T1000 (cell line): Measurements from ENCODE around the gene SPINK5.
"Not testable (repeated sequence)": the region's sequence is repeated elsewhere in the genome, so short reads cannot be mapped to it uniquely, and the experiment has no call there.

Source experiments
- DNase-seq: peaks from one replicate; lab custom pipeline; 2025; ENCODE audit warnings: mixed read lengths; lab: John Stamatoyannopoulos, UW

SPINK5 gene

GRCh38 chr5:148063861-148064260, at the start of gene SPINK5:
Gene SPINK5, plus strand, starts transcription at chr5:148063980. Its CDS starts 65 bp downstream, at chr5:148064045.
- DNase-seq: no peak

- DNase-seq: no peak
These were observed 49.5 kb upstream of the SPINK5 start for GRCh38 chr5:148014276-148014675.

- no peak for DNase-seq
These were observed 43.4 kb upstream of the SPINK5 start for GRCh38 chr5:148020257-148020988.

GRCh38 chr5:148027505-148027904, 36.3 kb upstream of the SPINK5 start:
- no peak for DNase-seq

GRCh38 chr5:148029131-148029530, 34.6 kb upstream of the SPINK5 start:
- DNase-seq: no peak

GRCh38 chr5:148033134-148033533, 30.6 kb upstream of the SPINK5 start:
- no peak for DNase-seq

- DNase-seq: no peak
These were observed 28.1 kb upstream of the SPINK5 start for GRCh38 chr5:148035676-148036075.

GRCh38 chr5:148042881-148043280, 20.9 kb upstream of the SPINK5 start:
- no peak for DNase-seq

- DNase-seq: no peak
These were observed 20.1 kb upstream of the SPINK5 start for GRCh38 chr5:148043705-148044104.

GRCh38 chr5:148055160-148055559, 8.6 kb upstream of the SPINK5 start:
- not testable (repeated sequence) for DNase-seq

GRCh38 chr5:148060309-148060708, 3.5 kb upstream of the SPINK5 start:
- no peak for DNase-seq

- no peak for DNase-seq
These were observed 2.9 kb upstream of the SPINK5 start for GRCh38 chr5:148060881-148061280.

GRCh38 chr5:148070621-148071020, 6.8 kb downstream of the SPINK5 start:
- DNase-seq: no peak

- DNase-seq: no peak
These were observed 8.4 kb downstream of the SPINK5 start for GRCh38 chr5:148072207-148072606.

- no peak for DNase-seq
These were observed 11.7 kb downstream of the SPINK5 start for GRCh38 chr5:148075529-148075928.

- DNase-seq: no peak
These were observed 19.4 kb downstream of the SPINK5 start for GRCh38 chr5:148083203-148083602.

- no peak for DNase-seq
These were observed 20.5 kb downstream of the SPINK5 start for GRCh38 chr5:148084269-148084668.

- DNase-seq: no peak
These were observed 21.5 kb downstream of the SPINK5 start for GRCh38 chr5:148085310-148085709.

- DNase-seq: no peak
These were observed 22.4 kb downstream of the SPINK5 start for GRCh38 chr5:148085977-148086705.

- no peak for DNase-seq
These were observed 26.5 kb downstream of the SPINK5 start for GRCh38 chr5:148090146-148090772.

GRCh38 chr5:148090773-148091250, 27.0 kb downstream of the SPINK5 start:
- DNase-seq: no peak

- no peak for DNase-seq
These were observed 28.5 kb downstream of the SPINK5 start for GRCh38 chr5:148091991-148092964.
